GM21529 (cell line): Measurements from ENCODE around the gene TOX2.

Experiments
- ATAC-seq: cut with Tn5 transposase; IDR thresholded peaks from one replicate; pipeline ENCODE4 v1.9.1; 2021; ENCODE audit not compliant: unreplicated experiment

TOX2 gene

GRCh38 chr20:44073011-44073674 is 158.5 kb downstream of the TOX2 start:
- ATAC-seq, result no peak

- ATAC-seq, result no peak
Observed at GRCh38 chr20:44073675-44074071, 159.0 kb downstream of the TOX2 start.

GRCh38 chr20:44074252-44075151 is 159.8 kb downstream of the TOX2 start:
- no peak for ATAC-seq

- ATAC-seq, result no peak
Observed at GRCh38 chr20:44075191-44075949, 160.7 kb downstream of the TOX2 start.

- no peak for ATAC-seq
Observed at GRCh38 chr20:44075950-44076232, 161.2 kb downstream of the TOX2 start.

- ATAC-seq, result no peak
Observed at GRCh38 chr20:44079291-44079690, 164.6 kb downstream of the TOX2 start.

GRCh38 chr20:44080064-44080463 is 165.4 kb downstream of the TOX2 start:
- ATAC-seq, result no peak

GRCh38 chr20:44080646-44081267 is 166.1 kb downstream of the TOX2 start:
- peak; percentile 76 for ATAC-seq

GRCh38 chr20:44081476-44081875 is 166.8 kb downstream of the TOX2 start:
- no peak for ATAC-seq

GRCh38 chr20:44081888-44082287 is 167.2 kb downstream of the TOX2 start:
- ATAC-seq, result no peak

- ATAC-seq, result no peak
Observed at GRCh38 chr20:44083220-44083933, 168.7 kb downstream of the TOX2 start.

GRCh38 chr20:44084439-44084838 is 169.8 kb downstream of the TOX2 start:
- ATAC-seq, result no peak

- no peak for ATAC-seq
Observed at GRCh38 chr20:44084891-44085290, 170.2 kb downstream of the TOX2 start.

- ATAC-seq, result no peak
Observed at GRCh38 chr20:44085616-44086434, 171.2 kb downstream of the TOX2 start.

GRCh38 chr20:44087051-44087856 is 172.6 kb downstream of the TOX2 start:
- ATAC-seq, result no peak

- no peak for ATAC-seq
Observed at GRCh38 chr20:44087857-44088120, 173.1 kb downstream of the TOX2 start.

GRCh38 chr20:44089987-44090674 is 175.5 kb downstream of the TOX2 start:
- ATAC-seq, result no peak

GRCh38 chr20:44091026-44091425 is 176.4 kb downstream of the TOX2 start:
- ATAC-seq, result no peak
